NCI-H345 treated with DMSO at 0.1 percent for 48 hours (cell line): ENCODE results near the gene NCAM2.

ENCODE experiments used
- DNase-seq: peaks from one replicate; lab custom pipeline; 2025; ENCODE audit not compliant: unreplicated experiment; lab: John Stamatoyannopoulos, UW

Gene NCAM2

GRCh38 chr21:21025742-21026141, 27.5 kb downstream of the NCAM2 start:
- no peak for DNase-seq

- DNase-seq: no peak
Measured at GRCh38 chr21:21028275-21028820, 30.1 kb downstream of the NCAM2 start.

DNA sequence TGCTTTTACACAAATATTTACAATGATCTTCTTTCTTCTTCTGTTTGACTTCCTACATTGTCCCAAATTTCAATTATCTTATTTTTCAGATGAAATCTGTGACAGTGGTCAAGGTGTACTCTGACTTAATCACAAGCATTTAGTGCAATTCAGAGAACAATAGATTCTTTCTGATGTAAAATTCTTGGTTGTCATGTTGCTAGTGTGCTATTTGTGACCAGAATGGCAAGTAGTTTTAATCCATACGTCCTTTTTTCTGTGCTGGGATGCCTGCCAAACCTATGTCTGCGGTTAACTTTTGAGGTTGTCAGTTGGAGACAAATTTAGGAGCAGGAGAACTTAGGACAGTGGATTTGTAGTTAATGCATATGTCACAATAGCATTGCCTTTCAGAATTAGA, 31.0 kb downstream of the NCAM2 start:
- DNase-seq: no peak

DNA sequence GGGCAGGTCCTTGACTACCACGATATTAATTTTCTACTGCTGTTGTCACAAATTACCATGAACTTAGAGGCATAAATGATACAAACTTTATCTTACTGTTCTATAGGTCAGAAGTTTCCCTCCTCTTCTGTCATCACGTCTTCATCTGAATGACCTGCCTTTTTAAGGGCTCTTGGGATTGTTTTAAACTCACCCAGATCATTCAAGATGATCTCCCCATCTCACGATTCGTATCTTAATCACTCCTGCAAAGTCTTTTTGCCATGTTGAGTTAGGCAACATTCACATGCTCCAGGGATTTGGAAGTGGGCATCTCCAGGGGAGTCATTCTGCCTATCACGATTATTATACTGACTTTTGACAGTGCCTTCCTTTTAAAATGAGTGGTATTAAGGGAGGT, 32.1 kb downstream of the NCAM2 start:
- DNase-seq: no peak

DNA sequence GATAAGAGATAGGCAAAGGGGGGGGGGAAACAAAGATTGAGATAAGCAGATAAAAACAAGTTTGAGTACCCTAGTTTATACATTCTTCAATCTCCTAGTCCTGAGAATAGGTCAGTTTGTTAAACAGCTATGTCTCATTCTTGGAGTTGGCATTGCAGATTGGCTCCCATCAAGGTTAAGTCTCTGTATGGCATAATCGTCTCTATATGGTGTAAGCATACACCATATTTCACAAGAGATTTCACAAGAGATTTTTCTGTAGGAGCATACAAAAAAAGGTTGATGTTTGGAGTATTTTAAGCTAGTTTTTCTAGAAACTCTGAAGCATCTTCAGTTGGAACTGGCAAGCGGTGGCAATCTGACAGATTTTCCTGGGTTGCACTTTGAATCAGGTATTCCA, 35.8 kb downstream of the NCAM2 start:
- no peak for DNase-seq

DNA sequence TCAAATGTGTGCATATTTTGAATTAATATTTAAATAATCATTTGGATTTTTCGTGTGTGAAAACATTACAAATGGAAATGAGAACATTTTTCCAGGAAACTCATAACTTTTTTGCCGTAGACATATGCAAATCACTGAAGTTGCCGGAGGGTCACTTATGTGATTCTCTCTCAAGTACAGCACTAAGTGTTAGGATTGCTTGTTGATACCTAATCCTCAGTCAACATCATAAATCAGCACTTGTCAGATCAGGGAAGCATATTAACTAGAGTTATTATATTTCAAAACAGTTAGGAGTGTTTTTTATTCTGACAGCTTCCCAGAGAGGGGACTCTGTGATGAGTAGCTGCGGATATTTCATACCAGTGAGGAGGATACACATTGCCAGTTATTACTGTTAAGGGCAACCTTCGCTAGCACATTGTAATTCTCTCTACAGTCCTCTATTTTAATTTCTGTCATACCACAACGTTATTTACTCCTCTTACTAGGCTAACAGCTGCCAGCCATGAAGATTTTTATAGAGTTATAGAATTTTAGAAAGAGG, 41.5 kb downstream of the NCAM2 start:
- no peak for DNase-seq

DNA sequence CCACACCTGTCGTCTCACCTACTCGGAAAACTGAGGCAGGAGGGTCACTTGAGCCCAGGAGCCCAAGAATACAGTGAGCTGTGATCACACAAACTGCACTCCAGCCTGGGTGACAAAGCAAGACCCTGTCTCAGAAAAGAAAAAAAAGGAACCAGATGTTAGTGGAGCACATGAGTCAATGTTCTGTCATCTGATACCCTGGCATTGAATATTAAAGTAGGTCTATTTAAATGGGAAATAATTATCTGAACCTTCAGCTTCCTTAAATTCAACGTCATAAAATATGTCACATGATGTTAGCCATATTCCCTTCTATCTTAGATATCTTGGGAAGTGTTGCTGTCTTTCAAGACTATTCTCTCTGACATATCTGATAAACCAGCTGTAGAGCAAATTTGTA, 47.3 kb downstream of the NCAM2 start:
- DNase-seq: no peak

- no peak for DNase-seq
Measured at GRCh38 chr21:21046063-21046462, 47.9 kb downstream of the NCAM2 start.

DNA sequence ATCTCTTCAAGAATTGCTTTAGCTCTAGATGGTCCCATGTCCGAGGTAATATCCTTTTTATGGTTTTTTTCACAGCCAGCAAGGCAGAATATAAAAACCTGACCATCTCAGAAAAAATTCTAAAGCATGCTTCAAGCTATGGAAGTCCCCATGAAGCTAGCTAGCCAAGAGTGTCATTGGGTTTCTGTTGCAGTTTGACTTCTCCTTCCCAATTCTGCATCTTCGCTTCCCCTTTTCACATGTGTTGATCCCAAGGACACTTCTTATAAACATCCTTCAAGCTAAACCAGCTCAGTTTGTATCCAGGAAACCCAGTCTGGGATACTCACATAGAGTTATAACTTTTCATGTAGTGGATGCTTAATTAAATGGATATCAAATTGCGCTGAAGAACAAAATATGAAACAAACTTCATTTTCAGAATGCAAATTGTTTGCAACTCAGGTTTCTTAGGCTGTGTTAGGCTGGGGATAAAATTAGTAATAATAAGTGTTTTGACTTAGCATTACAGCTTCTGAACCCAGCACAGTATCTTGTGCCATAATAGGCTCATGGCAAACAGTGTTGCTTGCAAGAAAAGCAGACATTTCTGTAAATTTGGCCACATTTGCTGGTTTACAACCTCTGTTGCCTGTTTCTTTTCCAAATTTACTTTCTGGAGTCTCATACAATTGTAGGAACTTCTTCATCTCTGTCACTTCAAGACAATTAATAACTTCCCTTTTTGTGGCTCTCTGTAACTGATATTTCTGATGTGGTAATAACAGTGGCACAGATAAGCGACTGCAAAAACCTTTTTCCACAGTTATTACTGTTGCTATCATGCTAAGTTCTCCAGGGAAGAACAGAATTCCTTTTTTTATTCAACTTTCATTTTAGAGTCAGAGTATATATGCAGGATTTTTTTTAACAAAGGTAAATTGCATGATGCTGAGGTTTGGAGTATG, 53.2 kb downstream of the NCAM2 start:
- no peak for DNase-seq

GRCh38 chr21:21052672-21053071, 54.5 kb downstream of the NCAM2 start:
- DNase-seq: no peak

DNA sequence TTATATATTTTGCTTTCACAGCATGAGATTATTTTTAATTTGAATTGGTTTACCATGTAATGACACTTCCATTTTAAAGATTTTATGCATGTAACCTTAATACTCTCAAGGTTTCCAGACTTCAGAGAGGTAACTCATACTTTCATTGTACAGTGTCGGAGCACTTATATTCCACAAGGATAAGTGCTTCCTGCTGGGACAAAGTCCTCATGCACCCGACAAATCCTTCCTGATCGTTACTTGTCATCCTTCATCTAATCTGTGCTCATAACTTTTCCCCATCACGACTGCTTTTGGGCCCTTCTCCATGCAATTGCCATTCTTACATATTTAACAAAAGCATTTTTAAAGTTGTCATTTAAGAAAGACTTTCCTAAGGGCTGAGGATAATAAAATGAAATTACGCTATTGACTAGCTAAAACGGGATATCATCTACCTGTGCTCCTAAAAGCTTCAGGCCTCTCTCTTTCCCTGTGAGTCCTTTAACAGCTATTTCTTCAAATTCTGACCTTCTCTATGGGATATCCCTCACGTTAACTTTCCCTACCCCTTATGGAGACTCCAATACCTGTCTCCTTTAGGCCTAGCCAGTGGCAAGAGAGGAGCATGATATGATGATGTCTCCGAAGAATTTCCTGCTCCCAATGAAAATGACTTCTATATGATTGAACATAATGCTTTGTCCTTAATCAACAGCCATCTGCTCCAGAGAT, 59.3 kb downstream of the NCAM2 start:
- DNase-seq: no peak

- no peak for DNase-seq
Measured at GRCh38 chr21:21063828-21064227, 65.6 kb downstream of the NCAM2 start.

DNA sequence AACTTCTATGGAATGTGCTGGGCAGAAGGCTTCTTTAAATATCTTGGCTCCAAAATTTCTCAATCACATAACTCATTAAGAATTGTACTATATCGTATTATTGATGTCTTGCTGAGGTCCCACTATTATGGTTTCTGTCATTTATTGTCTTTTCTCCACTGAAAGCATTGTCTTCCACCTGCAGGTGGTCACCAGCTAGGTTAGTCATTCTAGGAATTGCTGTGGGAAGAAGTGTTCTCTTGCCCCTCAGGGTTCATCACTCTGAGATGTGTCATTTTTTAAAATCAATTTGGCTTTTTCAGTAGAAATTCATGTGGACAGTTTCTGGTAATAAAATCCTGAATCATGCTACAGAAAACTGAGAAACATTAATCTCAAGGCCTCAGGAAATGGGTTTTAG, 66.1 kb downstream of the NCAM2 start:
- no peak for DNase-seq

DNA sequence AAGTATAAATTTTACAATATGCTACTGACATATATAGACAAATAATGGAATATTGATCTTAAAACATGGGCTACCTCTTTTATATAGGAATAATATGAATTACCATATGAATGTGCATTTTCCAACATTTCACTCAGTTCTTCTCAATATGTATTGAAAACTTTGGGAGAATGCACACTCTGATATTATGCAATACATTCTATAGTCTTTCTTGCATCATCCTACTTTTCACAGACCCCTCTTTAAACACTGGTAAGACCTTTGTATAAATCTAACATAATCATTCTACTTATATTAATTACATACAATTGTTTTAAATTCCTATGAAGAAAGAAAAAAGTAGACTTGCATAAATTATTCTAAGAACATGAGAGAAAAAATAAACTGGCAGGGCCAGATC, 69.2 kb downstream of the NCAM2 start:
- DNase-seq: no peak

GRCh38 chr21:21074305-21074704, 76.1 kb downstream of the NCAM2 start:
- no peak for DNase-seq

DNA sequence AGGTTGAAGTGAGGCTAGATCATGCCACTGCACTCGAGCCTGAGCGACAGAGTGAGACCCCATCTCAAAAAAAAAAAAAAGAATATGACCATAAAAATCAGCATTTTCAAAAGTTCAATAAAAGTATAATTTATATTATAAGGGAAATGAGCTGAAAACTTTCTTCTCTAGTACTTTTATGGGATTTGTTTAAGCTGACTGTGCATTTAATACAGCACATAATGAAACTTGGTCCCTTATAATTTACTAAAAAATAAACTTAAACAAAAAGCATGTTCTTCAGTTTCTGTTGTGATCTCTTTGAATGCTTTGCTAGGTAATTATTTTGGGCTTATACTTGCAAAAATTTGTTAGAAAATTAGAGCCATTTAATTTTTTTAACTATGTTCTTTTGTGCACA, 77.8 kb downstream of the NCAM2 start:
- DNase-seq: no peak

GRCh38 chr21:21076491-21076890, 78.3 kb downstream of the NCAM2 start:
- no peak for DNase-seq

GRCh38 chr21:21079646-21080045, 81.4 kb downstream of the NCAM2 start:
- DNase-seq: no peak

DNA sequence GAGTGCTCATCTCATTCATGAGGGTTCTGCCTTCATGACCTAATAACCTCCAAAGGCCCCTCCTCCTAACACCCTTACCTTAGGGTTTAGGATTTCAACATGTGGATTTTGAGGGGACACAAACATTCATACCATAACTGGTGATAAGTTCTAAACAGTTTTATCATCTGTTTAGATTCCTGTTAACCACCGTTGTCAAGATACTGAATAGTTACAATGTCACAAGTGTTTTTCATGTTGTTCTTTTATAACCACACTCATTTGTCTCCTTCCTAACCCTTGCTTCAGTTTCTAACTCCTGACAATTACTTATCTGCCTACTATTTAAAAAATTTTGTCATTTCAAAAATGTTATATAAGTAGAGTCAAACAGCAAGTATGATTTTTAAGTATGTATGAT, 86.0 kb downstream of the NCAM2 start:
- no peak for DNase-seq

DNA sequence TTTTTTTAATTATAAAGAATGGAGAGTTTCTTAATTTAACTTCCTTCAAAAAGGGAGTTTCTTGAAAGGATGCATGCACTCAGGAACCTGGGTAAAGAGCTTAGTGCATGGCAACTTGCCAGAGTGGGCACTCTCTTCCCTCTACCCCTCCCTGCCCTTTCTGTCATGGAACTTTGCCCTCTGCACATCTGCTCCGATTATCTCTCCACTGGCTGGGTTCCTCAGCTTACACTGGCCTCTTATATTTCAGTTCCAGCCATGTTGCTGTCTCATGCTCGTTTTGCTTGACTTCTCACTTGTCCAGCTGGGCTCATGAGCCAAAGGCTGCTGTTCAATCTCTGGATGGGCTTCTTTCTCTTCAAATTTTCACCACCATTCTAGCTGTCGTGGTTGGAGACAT, 87.0 kb downstream of the NCAM2 start:
- no peak for DNase-seq

DNA sequence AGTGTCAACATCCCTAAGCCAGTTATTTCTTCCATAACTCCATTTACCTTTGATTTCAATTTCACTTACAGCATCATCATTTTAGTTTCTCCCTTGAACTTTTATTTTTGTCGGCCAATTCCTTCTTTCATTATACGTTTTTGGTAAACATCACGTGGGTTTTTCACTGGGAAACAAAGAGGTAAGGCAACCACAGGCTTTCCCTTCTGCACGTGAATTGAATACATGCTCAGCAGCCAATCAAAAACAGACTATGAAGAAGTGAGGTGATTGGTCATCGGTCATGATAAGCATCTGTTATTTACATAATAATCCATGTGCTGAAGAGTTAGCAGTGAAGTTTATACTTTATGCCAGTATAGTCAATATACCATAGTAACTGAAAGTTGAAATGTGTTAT, 98.7 kb downstream of the NCAM2 start:
- no peak for DNase-seq

GRCh38 chr21:21097466-21097865, 99.3 kb downstream of the NCAM2 start:
- DNase-seq: no peak
